NCI-H774 (cell line): ENCODE results near the gene OR4Q2.
"Not testable (repeated sequence)": the region's sequence is repeated elsewhere in the genome, so short reads cannot be mapped to it uniquely, and the experiment has no call there.

Experiments
- DNase-seq: peaks from one replicate; lab custom pipeline; 2025; lab: John Stamatoyannopoulos, UW

Gene OR4Q2

GRCh38 chr14:20001863-20002262 is at the start of gene OR4Q2:
OR4Q2 (plus strand) TSS chr14:20002163.
- DNase-seq = no peak

GRCh38 chr14:19969735-19970134 is 32.2 kb upstream of the OR4Q2 start:
- DNase-seq = not testable (repeated sequence)

GRCh38 chr14:19974844-19975243 is 27.1 kb upstream of the OR4Q2 start:
- no peak for DNase-seq

GRCh38 chr14:19975291-19975690 is 26.7 kb upstream of the OR4Q2 start, which contains the start of gene OR4K15:
OR4K15 (plus strand) TSS chr14:19975591; CDS start chr14:19975591, 0 bp downstream.
- DNase-seq = no peak

- no peak for DNase-seq
Observed at GRCh38 chr14:19993438-19993837, 8.5 kb upstream of the OR4Q2 start.

- no peak for DNase-seq
Observed at GRCh38 chr14:20002319-20002718, 356 bp downstream of the OR4Q2 start.

- DNase-seq = no peak
Observed at GRCh38 chr14:20008156-20008555, 6.2 kb downstream of the OR4Q2 start.

GRCh38 chr14:20019257-20019865 is 17.4 kb downstream of the OR4Q2 start, which contains the start of gene OR4K14:
OR4K14 (minus strand) TSS chr14:20019307; CDS start chr14:20015193, 4,114 bp downstream.
- no peak for DNase-seq

- no peak for DNase-seq
Observed at GRCh38 chr14:20031058-20031457, 29.1 kb downstream of the OR4Q2 start.

- no peak for DNase-seq
Observed at GRCh38 chr14:20035449-20035848, 33.5 kb downstream of the OR4Q2 start.

GRCh38 chr14:20035938-20036337 is 34.0 kb downstream of the OR4Q2 start, which contains the start of gene OR4K13:
OR4K13 (minus strand) TSS chr14:20036038; CDS start chr14:20034758, 1,280 bp downstream.
- DNase-seq = no peak

- no peak for DNase-seq
Observed at GRCh38 chr14:20044243-20044642, 42.3 kb downstream of the OR4Q2 start.

GRCh38 chr14:20048202-20048601 is 46.2 kb downstream of the OR4Q2 start:
- DNase-seq = no peak
